ENCODE results near the gene PDGFRA.
"Not testable (repeated sequence)": the region's sequence is repeated elsewhere in the genome, so short reads cannot be mapped to it uniquely, and the experiment has no call there.

The PDGFRA gene

GRCh38 chr4:54318904-54319303 lies 89.8 kb downstream of the PDGFRA start:
- peak; percentile 71 to 82 (median 75) for DNase-seq
- no peak overlapping the region for H3K4me3 ChIP-seq (ENCODE audit: control insufficient read depth in 1 of 7, extremely low read depth in 1 of 7, insufficient read depth in 4 of 7, low read depth in 2 of 7, low read length in 6 of 7)
- H3K9me3 ChIP-seq (ENCODE audit: control extremely low read depth in 1 of 5, control insufficient read depth in 4 of 5, insufficient read depth in 2 of 5, low read depth in 1 of 5, low read length in 4 of 5), result no peaks in the 10 kb centered on the region
- CTCF ChIA-PET, result interaction anchor here (0.8 to 2.5 kb wide), 17 partner anchors 9 to 1304 kb away, joined by 3 to 15 read pairs (median 3); no protein-coding TSS in a partner anchor
- no peaks in the 10 kb centered on the region for H3K27me3 ChIP-seq (replicated peaks in 2 of 5; ENCODE audit: control insufficient read depth in 4 of 5, insufficient read depth in 5 of 5, low read length in 4 of 5)
- peaks cover 0 to 2% (median 0%) of the 10 kb centered on the region in 4 experiments for H3K4me1 ChIP-seq (ENCODE audit: control extremely low read depth in 1 of 4, control insufficient read depth in 4 of 4, insufficient read depth in 4 of 4, low read length in 3 of 4)
- no peak overlapping the region for H3K27ac ChIP-seq (ENCODE audit: insufficient read depth in 1 of 2, low read depth in 1 of 2, low read length in 2 of 2, poor library complexity in 1 of 2, severe bottlenecking in 2 of 2)
- POLR2A ChIA-PET, result no interaction called here
- 42% methylated on average over 2 of the region's 5 CpGs for WGBS (ENCODE audit: insufficient coverage)
- H3K36me3 ChIP-seq (ENCODE audit: control insufficient read depth in 4 of 4, insufficient read depth in 4 of 4, low read length in 3 of 4), result no peaks in the 10 kb centered on the region

GRCh38 chr4:54320826-54321685 lies 92.0 kb downstream of the PDGFRA start:
- H3K4me1 ChIP-seq (ENCODE audit: control extremely low read depth in 1 of 4, control insufficient read depth in 4 of 4, insufficient read depth in 4 of 4, low read length in 3 of 4), result no peaks in the 10 kb centered on the region
- no peak overlapping the region for H3K27ac ChIP-seq (ENCODE audit: insufficient read depth in 1 of 2, low read depth in 1 of 2, low read length in 2 of 2, poor library complexity in 1 of 2, severe bottlenecking in 2 of 2)
- H3K36me3 ChIP-seq (ENCODE audit: control insufficient read depth in 4 of 4, insufficient read depth in 4 of 4, low read length in 3 of 4), result no peaks in the 10 kb centered on the region
- POLR2A ChIA-PET, result no interaction called here
- no peaks in the 10 kb centered on the region for H3K27me3 ChIP-seq (replicated peaks in 2 of 5; ENCODE audit: control insufficient read depth in 4 of 5, insufficient read depth in 5 of 5, low read length in 4 of 5)
- no peak for DNase-seq
- WGBS (ENCODE audit: insufficient coverage), result 92% methylated on average over 7 of the region's 7 CpGs
- no peak overlapping the region for H3K4me3 ChIP-seq (ENCODE audit: control insufficient read depth in 1 of 7, extremely low read depth in 1 of 7, insufficient read depth in 4 of 7, low read depth in 2 of 7, low read length in 6 of 7)
- H3K9me3 ChIP-seq (ENCODE audit: control extremely low read depth in 1 of 5, control insufficient read depth in 4 of 5, insufficient read depth in 2 of 5, low read depth in 1 of 5, low read length in 4 of 5), result no peaks in the 10 kb centered on the region
- CTCF ChIA-PET, result interaction anchor here (1.2 to 4.2 kb wide), 5 partner anchors 12 to 640 kb away, joined by 3 to 28 read pairs (median 4); no protein-coding TSS in a partner anchor

GRCh38 chr4:54322818-54323417 lies 93.8 kb downstream of the PDGFRA start:
- Histone ChIP-seq H3K4me1 (ENCODE audit: control extremely low read depth in 1 of 4, control insufficient read depth in 4 of 4, insufficient read depth in 4 of 4, low read length in 3 of 4) (no peaks in the 10 kb centered on the region), H3K4me3 (ENCODE audit: control insufficient read depth in 1 of 7, extremely low read depth in 1 of 7, insufficient read depth in 4 of 7, low read depth in 2 of 7, low read length in 6 of 7) (no peak overlapping the region), H3K36me3 (ENCODE audit: control insufficient read depth in 4 of 4, insufficient read depth in 4 of 4, low read length in 3 of 4) (no peaks in the 10 kb centered on the region), H3K27ac (ENCODE audit: insufficient read depth in 1 of 2, low read depth in 1 of 2, low read length in 2 of 2, poor library complexity in 1 of 2, severe bottlenecking in 2 of 2) (no peak overlapping the region), H3K27me3 (replicated peaks in 2 of 5; ENCODE audit: control insufficient read depth in 4 of 5, insufficient read depth in 5 of 5, low read length in 4 of 5) (no peaks in the 10 kb centered on the region), H3K9me3 (ENCODE audit: control extremely low read depth in 1 of 5, control insufficient read depth in 4 of 5, insufficient read depth in 2 of 5, low read depth in 1 of 5, low read length in 4 of 5) (no peaks in the 10 kb centered on the region)
- peak; percentile 65 to 75 (median 72) for DNase-seq
- 42% methylated on average over 9 of the region's 10 CpGs for WGBS (ENCODE audit: insufficient coverage)
- ChIA-PET CTCF (interaction anchor here (0.6 to 4.2 kb wide), 7 partner anchors 14 to 639 kb away, joined by 3 to 28 read pairs (median 5); no protein-coding TSS in a partner anchor), POLR2A (no interaction called here)

- Histone ChIP-seq H3K9me3 (ENCODE audit: control extremely low read depth in 1 of 5, control insufficient read depth in 4 of 5, insufficient read depth in 2 of 5, low read depth in 1 of 5, low read length in 4 of 5) (no peaks in the 10 kb centered on the region), H3K4me3 (ENCODE audit: control insufficient read depth in 1 of 7, extremely low read depth in 1 of 7, insufficient read depth in 4 of 7, low read depth in 2 of 7, low read length in 6 of 7) (no peak overlapping the region), H3K4me1 (ENCODE audit: control extremely low read depth in 1 of 4, control insufficient read depth in 4 of 4, insufficient read depth in 4 of 4, low read length in 3 of 4) (no peaks in the 10 kb centered on the region), H3K27me3 (replicated peaks in 2 of 5; ENCODE audit: control insufficient read depth in 4 of 5, insufficient read depth in 5 of 5, low read length in 4 of 5) (no peaks in the 10 kb centered on the region), H3K36me3 (ENCODE audit: control insufficient read depth in 4 of 4, insufficient read depth in 4 of 4, low read length in 3 of 4) (no peaks in the 10 kb centered on the region), H3K27ac (ENCODE audit: insufficient read depth in 1 of 2, low read depth in 1 of 2, low read length in 2 of 2, poor library complexity in 1 of 2, severe bottlenecking in 2 of 2) (no peak overlapping the region)
- 94% methylated on average over 3 of the region's 3 CpGs for whole genome bisulfite sequencing (ENCODE audit: insufficient coverage)
- CTCF ChIA-PET, result no interaction called here
- POLR2A ChIA-PET, result no interaction called here
- DNase-seq, result no peak
These were observed 101.8 kb downstream of the PDGFRA start for GRCh38 chr4:54330896-54331295.

GRCh38 chr4:54332542-54332941 lies 103.4 kb downstream of the PDGFRA start:
- Histone ChIP-seq H3K27ac (ENCODE audit: insufficient read depth in 1 of 2, low read depth in 1 of 2, low read length in 2 of 2, poor library complexity in 1 of 2, severe bottlenecking in 2 of 2) (no peak overlapping the region), H3K9me3 (ENCODE audit: control extremely low read depth in 1 of 5, control insufficient read depth in 4 of 5, insufficient read depth in 2 of 5, low read depth in 1 of 5, low read length in 4 of 5) (no peaks in the 10 kb centered on the region), H3K36me3 (ENCODE audit: control insufficient read depth in 4 of 4, insufficient read depth in 4 of 4, low read length in 3 of 4) (no peaks in the 10 kb centered on the region), H3K4me1 (ENCODE audit: control extremely low read depth in 1 of 4, control insufficient read depth in 4 of 4, insufficient read depth in 4 of 4, low read length in 3 of 4) (no peaks in the 10 kb centered on the region), H3K4me3 (ENCODE audit: control insufficient read depth in 1 of 7, extremely low read depth in 1 of 7, insufficient read depth in 4 of 7, low read depth in 2 of 7, low read length in 6 of 7) (no peak overlapping the region), H3K27me3 (replicated peaks in 2 of 5; ENCODE audit: control insufficient read depth in 4 of 5, insufficient read depth in 5 of 5, low read length in 4 of 5) (no peaks in the 10 kb centered on the region)
- ChIA-PET CTCF (interaction anchor here (1.5 kb wide), 1 partner anchor 107 kb away, joined by 5 read pairs; no protein-coding TSS in a partner anchor), POLR2A (interaction anchor here (0.7 kb wide), 1 partner anchor 304 kb away, joined by 3 read pairs; no protein-coding TSS in a partner anchor)
- no peak for DNase-seq
- 89% methylated on average over 2 of the region's 4 CpGs for WGBS (ENCODE audit: insufficient coverage)

- Histone ChIP-seq H3K4me3 (ENCODE audit: control insufficient read depth in 1 of 7, extremely low read depth in 1 of 7, insufficient read depth in 4 of 7, low read depth in 2 of 7, low read length in 6 of 7) (no peak overlapping the region), H3K4me1 (ENCODE audit: control extremely low read depth in 1 of 4, control insufficient read depth in 4 of 4, insufficient read depth in 4 of 4, low read length in 3 of 4) (no peaks in the 10 kb centered on the region), H3K27ac (ENCODE audit: insufficient read depth in 1 of 2, low read depth in 1 of 2, low read length in 2 of 2, poor library complexity in 1 of 2, severe bottlenecking in 2 of 2) (no peak overlapping the region), H3K36me3 (ENCODE audit: control insufficient read depth in 4 of 4, insufficient read depth in 4 of 4, low read length in 3 of 4) (no peaks in the 10 kb centered on the region), H3K9me3 (ENCODE audit: control extremely low read depth in 1 of 5, control insufficient read depth in 4 of 5, insufficient read depth in 2 of 5, low read depth in 1 of 5, low read length in 4 of 5) (no peaks in the 10 kb centered on the region), H3K27me3 (replicated peaks in 2 of 5; ENCODE audit: control insufficient read depth in 4 of 5, insufficient read depth in 5 of 5, low read length in 4 of 5) (no peaks in the 10 kb centered on the region)
- no peak for DNase-seq
- ChIA-PET CTCF (interaction anchor here (1.0 kb wide), 1 partner anchor 10 kb away, joined by 3 read pairs; no protein-coding TSS in a partner anchor), POLR2A (interaction anchor here (0.6 kb wide), 1 partner anchor 114 kb away, joined by 4 read pairs; no protein-coding TSS in a partner anchor)
- WGBS (ENCODE audit: insufficient coverage), result 100% methylated on average over 1 of the region's 2 CpGs
These were observed 104.6 kb downstream of the PDGFRA start for GRCh38 chr4:54333657-54334056.

GRCh38 chr4:54334769-54335168 lies 105.7 kb downstream of the PDGFRA start:
- H3K27ac ChIP-seq (ENCODE audit: insufficient read depth in 1 of 2, low read depth in 1 of 2, low read length in 2 of 2, poor library complexity in 1 of 2, severe bottlenecking in 2 of 2); POLR2A ChIA-PET; H3K4me3 ChIP-seq (ENCODE audit: control insufficient read depth in 1 of 7, extremely low read depth in 1 of 7, insufficient read depth in 4 of 7, low read depth in 2 of 7, low read length in 6 of 7); DNase-seq; CTCF ChIA-PET; H3K4me1 ChIP-seq (ENCODE audit: control extremely low read depth in 1 of 4, control insufficient read depth in 4 of 4, insufficient read depth in 4 of 4, low read length in 3 of 4); H3K27me3 ChIP-seq (replicated peaks in 2 of 5; ENCODE audit: control insufficient read depth in 4 of 5, insufficient read depth in 5 of 5, low read length in 4 of 5); H3K36me3 ChIP-seq (ENCODE audit: control insufficient read depth in 4 of 4, insufficient read depth in 4 of 4, low read length in 3 of 4); H3K9me3 ChIP-seq (ENCODE audit: control extremely low read depth in 1 of 5, control insufficient read depth in 4 of 5, insufficient read depth in 2 of 5, low read depth in 1 of 5, low read length in 4 of 5): not testable (repeated sequence)

Measured in common myeloid progenitor, CD34-positive (primary cell).